ENCODE results near the gene SIX2.

The SIX2 gene

DNA sequence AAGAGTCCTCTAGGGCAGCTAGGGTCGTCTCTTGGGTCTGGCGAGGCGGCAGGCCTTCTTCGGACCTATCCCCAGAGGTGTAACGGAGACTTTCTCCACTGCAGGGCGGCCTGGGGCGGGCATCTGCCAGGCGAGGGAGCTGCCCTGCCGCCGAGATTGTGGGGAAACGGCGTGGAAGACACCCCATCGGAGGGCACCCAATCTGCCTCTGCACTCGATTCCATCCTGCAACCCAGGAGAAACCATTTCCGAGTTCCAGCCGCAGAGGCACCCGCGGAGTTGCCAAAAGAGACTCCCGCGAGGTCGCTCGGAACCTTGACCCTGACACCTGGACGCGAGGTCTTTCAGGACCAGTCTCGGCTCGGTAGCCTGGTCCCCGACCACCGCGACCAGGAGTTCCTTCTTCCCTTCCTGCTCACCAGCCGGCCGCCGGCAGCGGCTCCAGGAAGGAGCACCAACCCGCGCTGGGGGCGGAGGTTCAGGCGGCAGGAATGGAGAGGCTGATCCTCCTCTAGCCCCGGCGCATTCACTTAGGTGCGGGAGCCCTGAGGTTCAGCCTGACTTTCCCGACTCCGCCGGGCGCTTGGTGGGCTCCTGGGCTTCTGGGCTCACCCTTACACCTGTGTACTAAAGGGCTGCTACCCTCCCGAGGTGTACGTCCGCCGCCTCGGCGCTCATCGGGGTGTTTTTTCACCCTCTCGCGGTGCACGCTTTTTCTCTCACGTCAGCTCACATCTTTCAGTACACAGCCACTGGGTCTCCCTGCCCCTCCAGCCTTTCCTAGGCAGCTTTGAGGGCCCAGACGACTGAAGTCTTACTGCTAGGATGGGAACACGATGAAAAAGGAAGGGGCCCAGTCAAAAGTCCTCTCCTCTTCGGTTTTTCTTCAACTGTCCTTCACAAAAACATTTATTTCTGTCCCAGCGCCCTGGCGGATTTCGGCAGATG is 8.1 kb downstream of the SIX2 start:
- no peak for DNase-seq

DNA sequence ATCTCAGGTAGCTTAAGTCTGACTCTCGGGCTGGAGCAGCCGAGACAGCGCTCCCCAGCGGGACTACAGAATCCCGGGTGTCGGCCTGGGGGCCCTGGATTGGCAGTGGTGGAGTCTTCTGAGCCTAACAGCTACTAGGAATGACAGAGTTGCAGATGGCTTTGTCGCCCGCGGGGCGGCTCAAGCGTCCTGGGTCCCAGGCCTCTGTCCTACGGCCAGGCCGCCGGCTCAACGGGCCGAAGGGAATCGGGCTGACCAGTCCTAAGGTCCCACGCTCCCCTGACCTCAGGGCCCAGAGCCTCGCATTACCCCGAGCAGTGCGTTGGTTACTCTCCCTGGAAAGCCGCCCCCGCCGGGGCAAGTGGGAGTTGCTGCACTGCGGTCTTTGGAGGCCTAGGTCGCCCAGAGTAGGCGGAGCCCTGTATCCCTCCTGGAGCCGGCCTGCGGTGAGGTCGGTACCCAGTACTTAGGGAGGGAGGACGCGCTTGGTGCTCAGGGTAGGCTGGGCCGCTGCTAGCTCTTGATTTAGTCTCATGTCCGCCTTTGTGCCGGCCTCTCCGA is 8.8 kb downstream of the SIX2 start:
- DNase-seq = no peak

DNA sequence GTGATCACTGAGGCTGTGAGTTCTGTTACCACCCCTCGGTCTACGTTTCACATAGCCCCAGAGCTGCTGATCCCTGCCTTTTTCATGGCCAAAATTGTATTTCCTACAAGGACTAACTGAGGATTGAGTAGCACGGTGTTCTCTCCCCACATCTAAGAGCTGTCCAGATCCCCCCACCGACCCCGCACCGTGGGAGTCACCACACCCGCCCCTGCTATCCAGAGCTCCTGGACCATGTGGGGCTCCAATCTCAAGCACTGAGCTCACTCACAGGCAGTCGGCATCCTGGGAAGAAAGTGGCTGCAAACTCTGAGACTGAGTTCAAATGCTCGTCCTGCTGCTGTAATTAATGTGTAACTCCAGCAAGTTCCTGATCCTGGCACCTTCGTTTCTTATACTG is 9.7 kb downstream of the SIX2 start:
- no peak for DNase-seq

DNA sequence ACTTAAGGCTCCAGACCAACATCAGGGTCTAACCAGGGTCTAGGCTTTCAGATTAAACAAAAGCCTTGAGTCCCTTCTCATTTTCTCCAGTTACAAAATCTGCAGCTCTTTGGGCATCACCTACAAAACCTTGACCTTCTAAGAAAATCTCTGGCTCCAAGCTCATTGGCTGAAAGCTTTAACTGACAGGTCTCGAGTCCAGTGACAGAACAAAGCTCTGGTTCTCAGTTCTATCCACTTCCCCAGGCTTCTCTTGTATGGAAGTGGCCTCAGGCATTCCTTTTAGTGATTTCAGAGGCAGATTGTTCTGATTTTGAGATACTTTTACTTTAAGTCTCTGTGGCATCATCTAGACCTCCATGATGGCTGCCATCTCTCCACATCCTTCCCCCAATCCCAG is 11.3 kb downstream of the SIX2 start:
- no peak for DNase-seq

DNA sequence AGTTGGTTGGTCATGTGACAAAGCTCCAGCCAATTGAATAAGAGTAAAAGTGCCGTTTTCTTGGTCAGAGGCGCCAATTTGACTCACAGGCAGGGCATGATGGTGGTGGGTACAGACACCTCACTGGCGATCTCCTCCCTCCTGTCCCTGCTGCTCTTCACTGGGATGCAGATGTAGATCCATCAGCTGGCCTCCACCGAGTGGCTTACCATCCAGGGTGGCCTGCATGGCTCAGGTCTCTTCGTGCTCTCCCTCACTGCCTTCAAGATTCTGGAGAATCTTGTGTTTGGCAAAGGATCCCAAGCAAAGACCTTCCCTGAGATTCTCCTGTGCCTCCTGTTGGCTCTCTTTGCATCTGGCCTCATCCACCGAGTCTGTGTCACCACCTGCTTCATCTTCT is 12.9 kb downstream of the SIX2 start:
- no peak for DNase-seq

DNA sequence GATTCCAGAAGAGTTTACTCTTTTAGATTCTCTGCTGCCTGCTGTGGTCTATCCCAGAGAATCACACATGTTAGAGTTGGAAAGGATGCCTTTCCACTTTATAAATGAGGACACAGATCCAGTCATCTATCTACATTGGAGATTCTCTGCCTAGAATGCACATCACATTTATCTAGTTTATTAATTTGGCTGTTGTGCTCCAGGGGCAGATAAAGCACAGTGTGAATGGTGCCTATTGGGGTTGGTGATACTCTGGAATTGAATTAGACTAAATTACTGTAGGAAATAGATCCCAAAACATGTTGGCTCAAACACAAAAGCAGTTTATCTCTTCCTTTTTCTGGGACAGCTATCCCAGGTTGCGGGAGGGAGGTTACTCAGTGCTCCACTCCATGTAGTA is 14.9 kb downstream of the SIX2 start:
- no peak for DNase-seq

DNA sequence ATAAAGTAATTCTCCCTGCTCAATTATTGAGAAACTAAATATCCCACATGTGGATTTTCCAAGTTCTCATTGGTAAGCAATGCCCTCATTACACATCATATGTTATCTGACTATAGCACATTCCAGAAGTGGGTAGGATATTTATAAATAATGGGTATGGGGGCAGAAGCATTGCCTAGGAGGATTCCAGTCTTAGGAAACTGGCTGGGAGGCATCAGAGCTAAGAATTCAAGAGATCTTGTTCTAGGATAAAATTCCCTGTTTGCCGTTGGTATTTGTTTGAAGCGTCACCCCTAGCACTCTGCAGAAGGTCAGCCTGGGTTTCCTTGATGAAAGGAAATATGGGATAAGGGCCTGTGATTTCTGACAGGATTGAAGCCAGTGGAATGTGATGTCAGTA is 20.1 kb downstream of the SIX2 start:
- DNase-seq = no peak

DNA sequence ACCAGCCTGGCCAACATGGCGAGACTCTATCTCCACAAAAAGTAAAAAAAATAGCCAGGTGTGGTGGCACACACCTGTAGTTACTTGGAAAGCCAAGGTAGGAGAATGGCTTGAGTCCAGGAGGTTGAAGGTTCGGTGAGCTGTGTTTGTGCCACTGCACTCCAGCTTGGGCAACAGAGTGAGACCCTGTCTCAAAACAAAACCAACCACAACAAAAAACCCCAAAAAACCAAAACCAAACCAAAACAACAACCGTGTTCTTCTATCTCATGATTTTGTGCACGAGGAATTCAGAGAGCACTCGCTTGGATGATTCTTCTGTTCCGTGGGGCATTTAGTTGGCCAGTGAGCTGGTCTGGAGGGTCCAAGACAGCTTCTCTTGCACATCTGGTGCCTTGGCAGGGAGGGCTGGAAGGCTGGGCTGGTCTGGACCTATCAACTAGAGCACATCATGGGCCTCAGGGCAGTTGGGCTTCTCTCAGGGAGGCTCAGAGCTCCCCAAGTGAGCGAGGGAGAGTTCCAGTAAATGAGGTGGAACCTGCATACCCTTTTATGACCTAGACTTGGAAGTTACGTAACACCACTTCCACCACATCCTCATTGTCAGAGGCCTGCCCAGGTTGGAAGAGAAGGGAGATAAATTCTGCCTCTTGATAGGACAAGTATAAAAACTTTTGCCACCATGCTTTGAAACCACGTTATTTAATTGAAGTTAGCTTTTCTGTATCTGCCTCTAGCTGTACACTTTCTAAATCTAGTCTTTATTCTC is 25.2 kb downstream of the SIX2 start:
- DNase-seq = no peak

DNA sequence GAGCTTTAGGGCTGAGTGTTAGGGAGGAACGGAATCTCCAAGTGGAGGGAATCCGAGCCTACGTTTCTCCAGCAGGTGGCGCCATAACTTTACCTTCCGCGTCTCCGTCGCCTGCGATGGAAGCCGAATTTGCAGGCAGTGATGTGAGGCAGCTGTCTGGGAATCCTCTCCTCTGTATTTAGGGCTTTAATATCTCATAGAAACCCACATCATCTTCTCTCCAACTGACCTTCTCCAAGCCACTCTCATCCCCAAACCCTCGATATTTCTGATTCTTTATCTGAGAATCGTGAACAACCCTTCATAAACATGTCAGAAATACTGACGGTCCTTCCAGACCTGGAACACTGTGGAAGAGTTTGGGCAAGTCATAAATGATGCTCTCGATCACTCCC is 27.5 kb downstream of the SIX2 start:
- DNase-seq = peak; percentile 20 to 62

DNA sequence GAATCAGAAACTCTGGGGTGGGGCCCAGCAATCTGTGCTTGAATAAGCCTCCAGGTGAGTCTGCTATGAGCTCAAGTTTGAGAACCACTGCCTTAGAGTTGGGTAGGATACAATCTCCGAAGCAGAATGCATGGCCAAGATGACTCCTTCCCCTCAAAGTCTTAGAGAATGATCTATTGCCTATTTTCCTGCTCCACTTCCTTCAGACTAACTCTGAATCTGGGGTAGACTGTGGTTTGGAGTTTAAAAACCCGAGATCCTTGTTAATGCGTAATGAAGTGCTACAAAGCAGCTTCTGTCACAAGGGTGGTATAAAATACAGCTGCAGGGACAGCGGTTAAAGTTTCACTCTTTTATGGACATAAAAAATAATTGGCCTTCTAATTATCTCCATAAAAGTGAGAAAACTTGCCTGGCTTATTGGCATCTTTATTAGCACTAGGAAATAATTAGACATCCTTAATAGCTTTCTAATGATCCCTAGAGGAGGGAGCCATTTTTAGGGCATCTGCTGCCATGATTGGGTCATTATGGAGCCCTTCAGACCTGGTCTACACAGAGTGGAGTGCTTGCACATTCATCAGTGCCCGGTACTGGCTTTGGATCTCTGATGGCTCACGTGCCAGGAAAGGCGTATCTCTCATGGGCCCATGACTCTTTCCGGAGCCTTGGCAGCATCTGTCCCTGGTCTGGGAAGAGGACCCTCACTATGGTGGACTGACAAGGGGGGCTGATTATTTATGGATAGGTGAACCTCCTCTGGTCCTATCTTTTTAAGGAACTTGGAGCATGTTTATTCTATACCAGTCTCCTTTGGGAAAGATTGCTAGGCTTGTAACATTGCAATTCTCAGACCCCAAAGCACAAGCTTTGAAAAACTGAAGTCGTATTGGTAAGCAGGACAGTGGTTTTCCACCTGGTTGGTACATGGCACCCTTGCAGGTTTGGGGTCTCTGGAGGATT is 28.2 kb downstream of the SIX2 start:
- no peak for DNase-seq

DNA sequence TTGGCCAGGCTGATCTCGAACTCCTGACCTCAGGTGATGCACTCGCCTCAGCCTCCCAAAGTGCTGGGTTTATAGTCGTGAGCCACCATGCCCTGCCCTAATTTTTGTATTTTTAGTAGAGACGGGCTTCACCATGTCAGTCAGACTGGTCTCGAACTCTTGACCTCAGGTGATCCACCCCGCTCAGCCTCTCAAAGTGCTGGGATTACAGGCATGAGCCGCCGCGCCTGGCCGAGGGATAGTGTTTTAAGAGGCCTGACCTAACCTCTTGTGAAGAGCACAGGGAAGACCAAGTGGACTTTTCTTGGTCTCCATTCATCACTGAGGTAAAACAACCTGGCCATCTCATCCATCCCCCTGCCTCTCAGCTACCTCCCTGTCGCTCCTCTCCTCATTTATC is 29.7 kb downstream of the SIX2 start:
- no peak for DNase-seq

DNA sequence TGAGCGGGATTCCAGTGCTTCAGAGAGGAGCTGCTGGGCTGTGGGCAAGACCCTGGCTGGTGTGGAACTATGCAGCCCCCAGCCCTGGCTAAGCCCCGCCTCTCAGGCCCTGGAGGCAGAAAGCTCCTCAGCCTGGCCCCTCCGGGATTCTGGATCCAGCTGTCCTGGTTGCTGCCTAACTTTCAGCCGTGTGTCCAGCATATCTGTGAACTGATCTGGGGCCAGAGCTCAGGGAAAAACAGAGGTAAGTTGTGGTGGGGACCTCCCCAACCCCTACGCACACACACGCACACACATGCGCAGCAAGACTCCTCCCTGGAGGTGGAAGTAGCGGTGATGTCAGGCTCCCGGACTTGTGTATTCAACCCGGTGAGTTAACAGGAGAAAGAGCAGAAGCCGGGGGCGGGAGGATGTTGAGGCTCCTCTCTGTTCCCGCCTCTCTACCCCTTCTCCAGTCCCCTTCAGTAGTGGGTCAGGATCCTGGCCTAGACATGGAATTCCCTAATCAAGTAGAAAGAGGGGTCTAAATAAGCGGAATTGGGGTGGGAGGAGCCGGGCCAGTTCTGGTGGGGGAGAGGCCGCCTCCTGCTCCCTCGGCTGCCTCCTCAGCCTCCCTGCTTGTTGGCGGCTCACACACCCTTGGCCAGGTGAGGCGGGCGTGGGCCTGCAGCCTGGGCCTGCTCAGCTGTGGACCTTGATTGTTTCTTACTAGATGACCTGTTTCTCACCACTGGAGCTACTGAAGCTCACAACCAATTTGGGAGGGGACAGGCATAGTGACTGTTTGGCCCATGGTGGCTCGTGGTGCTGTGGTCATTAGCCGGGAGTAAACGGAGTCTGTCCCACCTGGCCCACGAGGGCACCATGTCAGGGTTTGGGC is 33.4 kb downstream of the SIX2 start:
- no peak for DNase-seq

DNA sequence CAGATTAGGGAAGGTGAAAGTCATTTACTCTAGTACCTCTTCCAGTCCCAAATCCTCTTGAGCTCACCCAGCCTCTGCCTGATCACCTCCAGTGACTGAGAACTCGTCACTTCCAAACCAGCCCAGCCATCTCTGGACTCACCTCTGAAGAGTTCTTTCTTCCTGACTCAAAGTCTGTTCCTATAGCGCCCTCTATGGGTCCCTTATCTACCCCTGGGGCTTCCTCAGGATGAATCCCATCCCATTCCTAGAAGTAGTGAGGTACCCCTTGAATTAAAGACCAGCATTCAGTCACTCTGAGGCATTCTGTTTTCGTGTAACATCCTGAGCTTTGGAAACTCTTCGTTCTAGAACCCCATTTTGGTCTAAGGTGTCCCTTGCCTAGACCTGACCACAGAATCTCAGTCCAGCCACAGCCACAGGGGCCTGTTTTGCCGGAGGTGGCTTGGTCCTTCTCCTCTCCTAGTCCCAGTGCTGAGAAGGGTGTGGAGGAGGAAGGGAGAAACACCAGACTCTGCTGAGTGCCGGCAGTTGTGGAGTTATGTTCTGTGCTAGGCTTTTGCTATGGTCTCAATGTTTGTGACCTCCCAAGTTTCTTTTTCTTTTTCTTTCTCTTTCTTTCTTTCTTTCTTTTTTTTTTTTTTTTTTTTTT is 35.1 kb downstream of the SIX2 start:
- no peak for DNase-seq

DNA sequence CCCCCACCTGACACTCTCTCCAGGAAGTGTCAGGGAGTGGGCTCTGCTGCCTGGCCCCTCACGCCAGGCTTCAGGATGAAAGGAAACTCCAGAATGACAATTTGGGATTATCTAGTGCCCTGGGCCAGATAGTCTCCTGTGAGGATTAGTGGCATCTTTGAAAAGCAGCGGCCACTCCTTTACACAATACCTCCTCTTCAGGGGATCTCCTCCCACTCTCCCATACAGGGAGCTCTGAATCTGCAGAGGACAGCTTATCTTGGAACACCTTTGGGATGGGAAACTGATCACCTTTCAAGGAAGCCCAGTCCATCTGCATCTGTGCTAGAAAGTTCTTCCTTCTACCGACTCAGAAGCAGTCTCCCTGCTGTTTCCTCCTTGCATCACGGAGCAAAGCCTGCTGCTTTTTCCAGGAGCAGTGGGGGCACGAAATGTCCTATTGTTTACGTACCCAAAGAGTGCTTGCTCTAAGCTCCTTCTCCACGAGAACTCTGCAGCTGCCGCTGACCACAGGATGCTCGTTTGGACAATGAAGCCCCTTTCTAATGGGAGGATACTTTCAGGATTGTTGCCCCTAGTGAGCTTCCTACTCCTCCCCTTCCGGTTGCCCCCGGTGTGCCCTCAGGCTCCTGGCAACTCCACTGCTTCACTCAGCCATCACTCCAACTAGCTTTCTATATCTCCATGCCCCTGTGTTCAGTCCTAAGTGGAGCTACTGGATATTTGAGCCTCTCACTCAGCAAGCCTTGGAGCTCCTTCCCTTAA is 36.3 kb downstream of the SIX2 start:
- no peak for DNase-seq

DNA sequence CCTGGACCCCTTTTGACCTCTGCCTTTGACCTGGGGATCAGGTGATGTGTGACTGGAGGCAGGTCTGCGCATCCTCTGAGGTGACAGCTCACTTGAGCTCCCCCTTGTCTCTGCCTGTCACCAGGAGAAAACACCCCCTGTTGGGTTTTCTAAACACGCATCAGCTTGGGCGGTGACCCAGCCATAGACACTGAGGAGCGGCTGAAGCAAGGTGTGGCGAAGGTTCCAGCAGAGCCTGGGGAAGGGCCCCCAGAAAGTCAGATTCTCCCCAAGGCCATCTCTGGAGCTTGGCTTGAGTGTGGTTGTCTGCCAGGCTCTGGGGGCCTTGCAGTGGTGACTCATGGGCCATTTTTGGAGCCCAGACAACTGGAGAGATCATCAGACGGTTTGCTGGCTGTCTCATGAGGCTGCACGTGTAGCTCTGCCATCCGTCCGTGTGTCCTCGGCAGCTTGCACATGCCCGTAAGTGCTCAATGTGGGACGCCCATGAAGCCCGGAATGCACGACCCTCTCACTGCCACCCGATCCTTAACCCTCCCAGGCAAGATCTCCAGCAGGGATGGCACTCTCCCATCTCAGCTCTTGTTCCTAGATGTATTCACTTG is 38.3 kb downstream of the SIX2 start:
- DNase-seq = no peak

DNA sequence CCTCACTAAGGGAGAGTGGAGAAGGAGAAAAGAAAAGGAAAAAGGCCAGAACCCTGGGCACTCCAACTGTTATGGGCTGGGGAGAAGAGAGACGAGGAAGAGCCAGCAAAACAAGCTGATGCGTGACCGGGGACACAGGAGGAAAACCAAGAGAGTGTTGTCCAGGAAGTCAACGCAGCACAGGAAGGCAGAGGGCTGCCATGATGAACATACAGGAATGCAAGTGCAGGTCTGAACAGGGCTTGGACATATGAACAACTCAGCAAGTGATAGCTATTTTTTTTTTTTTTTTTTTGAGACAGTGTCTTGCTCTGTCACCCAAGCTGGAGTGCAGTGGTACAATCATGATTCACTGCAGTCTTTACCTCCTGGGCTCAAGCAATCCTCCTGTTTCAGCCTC is 39.3 kb downstream of the SIX2 start:
- no peak for DNase-seq

DNA sequence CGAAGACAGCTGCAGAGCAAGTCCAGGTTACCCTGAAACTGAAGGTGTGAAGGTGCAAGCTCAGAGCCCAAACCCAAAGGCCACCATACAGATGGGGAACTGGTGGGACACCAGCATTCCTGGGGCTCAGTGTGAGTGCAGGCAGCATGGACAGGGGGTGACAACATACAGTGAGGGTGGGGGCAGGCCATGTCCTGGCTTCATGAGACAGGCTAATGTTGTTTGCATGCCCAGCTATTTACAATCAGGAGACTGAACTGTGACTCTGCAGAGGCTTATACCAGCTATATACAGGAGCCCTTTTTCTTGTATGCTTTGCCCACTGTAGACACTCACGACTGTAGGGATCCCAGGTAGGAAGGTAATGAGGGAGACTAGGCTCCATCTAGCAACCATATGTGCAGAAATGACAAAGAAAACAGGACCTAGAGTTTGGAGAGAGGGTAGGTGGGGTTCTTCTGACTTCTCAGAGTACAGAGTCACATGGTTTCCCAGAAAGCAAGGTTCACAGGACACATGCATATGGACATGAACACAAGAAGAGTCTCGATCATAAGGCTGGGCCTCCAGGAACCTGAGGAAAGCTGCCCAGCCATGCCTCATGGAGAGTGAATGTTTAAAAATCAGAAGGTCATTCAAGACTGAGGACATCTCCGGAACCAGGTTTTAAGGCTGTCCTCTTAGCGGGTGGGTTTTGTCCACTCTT is 41.4 kb downstream of the SIX2 start:
- no peak for DNase-seq

DNA sequence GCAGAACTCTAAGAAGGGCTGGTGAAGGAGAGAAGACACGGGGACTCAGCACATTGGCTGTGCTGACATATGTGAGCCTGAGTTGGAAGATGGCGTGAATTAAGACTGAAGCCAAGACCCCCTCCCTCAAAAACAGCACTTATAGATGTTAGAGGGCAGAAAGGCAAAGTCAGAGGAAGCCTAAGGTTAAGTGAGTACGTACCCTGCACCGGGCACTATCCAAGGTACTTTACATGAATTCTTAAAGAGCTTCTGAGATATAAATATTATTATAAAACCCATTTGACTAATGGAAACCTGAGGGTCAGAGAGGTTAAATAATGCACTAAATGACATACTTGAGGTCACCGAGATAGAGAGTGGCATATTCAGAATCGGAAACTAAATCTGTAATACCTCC is 42.2 kb downstream of the SIX2 start:
- no peak for DNase-seq

DNA sequence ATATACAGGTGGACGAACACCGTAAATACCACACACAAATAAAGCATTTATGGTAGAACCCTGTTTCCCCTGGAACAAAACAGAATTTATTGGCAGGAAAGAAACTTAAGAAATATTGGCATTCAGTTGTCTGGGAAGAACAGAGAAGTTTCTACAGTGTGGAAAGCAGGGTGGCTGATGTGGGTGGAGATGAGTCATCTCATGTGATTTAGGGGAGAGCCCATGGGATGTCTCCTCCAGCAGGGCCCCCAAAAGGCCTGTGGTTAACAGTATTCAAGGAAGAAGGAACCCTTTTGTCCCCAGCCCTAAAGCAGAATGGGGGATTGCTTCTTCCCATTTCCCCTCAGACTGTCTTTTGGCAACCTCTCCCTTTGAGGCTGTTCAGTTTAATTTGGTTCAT is 43.6 kb downstream of the SIX2 start:
- DNase-seq = no peak
